ENCODE measurements around the gene GMPPA. TPM values are rescaled to one million over a fixed set of nuclear protein-coding genes. Genes with fewer than 3 reads are reported as not detected.

The GMPPA gene
- total RNA-seq, 4 donors from 2014 or later = 5.4 to 29.9 (median 19.8) TPM

- DNase-seq (ENCODE audit: low spot score in 2 of 2) = no peak
Measured at GRCh38 chr2:219531639-219532377, 33.1 kb downstream of the GMPPA start.

GRCh38 chr2:219532378-219532649, 33.6 kb downstream of the GMPPA start:
- intact Hi-C loops (cut with DNase I; ENCODE audit: low total_unique reads) = loop anchor here (5.0 kb wide), 1 partner anchor 125 kb away; no protein-coding TSS in a partner anchor
- TF ChIP-seq CTCF (IDR thresholded peaks at IDR 0.05) (no peak), POLR2A (IDR thresholded peaks at IDR 0.05) (no peak)
- H3K4me3 ChIP-seq (ENCODE audit: low read depth, poor library complexity, severe bottlenecking) = no peak overlapping the region
- 68 to 72% methylated on average over 4 to 8 of the region's 8 CpGs for WGBS, 2 donors
- DNase-seq (ENCODE audit: low spot score in 2 of 2) = no peak

More at GRCh38 chr2:219531639-219532377, 33.1 kb downstream of the GMPPA start:
- no peak overlapping the region for H3K4me3 ChIP-seq (ENCODE audit: low read depth, poor library complexity, severe bottlenecking)
- intact Hi-C loops (cut with DNase I; ENCODE audit: low total_unique reads) = loop anchor here (5.0 kb wide), 1 partner anchor 125 kb away; no protein-coding TSS in a partner anchor
- no peak for TF ChIP-seq POLR2A (IDR thresholded peaks at IDR 0.05)
- no peak for TF ChIP-seq CTCF (IDR thresholded peaks at IDR 0.05)
- 80 to 81% methylated on average over 13 of the region's 20 CpGs for WGBS, 2 donors

GRCh38 chr2:219533930-219534661, 35.4 kb downstream of the GMPPA start:
- whole genome bisulfite sequencing, 2 donors = 81 to 90% methylated on average over 6 of the region's 6 CpGs
- H3K4me3 ChIP-seq (ENCODE audit: low read depth, poor library complexity, severe bottlenecking) = no peak overlapping the region
- intact Hi-C loops (cut with DNase I; ENCODE audit: low total_unique reads) = loop anchor here (5.0 kb wide), 1 partner anchor 127 kb away; no protein-coding TSS in a partner anchor
- TF ChIP-seq CTCF (IDR thresholded peaks at IDR 0.05) = no peak
- no peak for TF ChIP-seq POLR2A (IDR thresholded peaks at IDR 0.05)
- DNase-seq (ENCODE audit: low spot score in 2 of 2) = no peak

GRCh38 chr2:219536425-219536824, 37.7 kb downstream of the GMPPA start:
- WGBS, 2 donors = 77 to 83% methylated on average over 15 to 16 of the region's 16 CpGs
- H3K4me3 ChIP-seq (ENCODE audit: low read depth, poor library complexity, severe bottlenecking) = no peak overlapping the region
- no peak for DNase-seq (ENCODE audit: low spot score in 2 of 2)
- TF ChIP-seq POLR2A (IDR thresholded peaks at IDR 0.05) (no peak), CTCF (IDR thresholded peaks at IDR 0.05) (no peak)
- intact Hi-C loops (cut with DNase I; ENCODE audit: low total_unique reads) = no loop called here

- TF ChIP-seq POLR2A (IDR thresholded peaks at IDR 0.05) = no peak
- TF ChIP-seq CTCF (IDR thresholded peaks at IDR 0.05) = no peak
- 49 to 60% methylated on average over 9 of the region's 9 CpGs for WGBS, 2 donors
- DNase-seq (ENCODE audit: low spot score in 2 of 2) = no peak
- H3K4me3 ChIP-seq (ENCODE audit: low read depth, poor library complexity, severe bottlenecking) = no peak overlapping the region
- intact Hi-C loops (cut with DNase I; ENCODE audit: low total_unique reads) = no loop called here
Measured at GRCh38 chr2:219536967-219537366, 38.3 kb downstream of the GMPPA start.
